Activated CD4-positive, alpha-beta memory T cell treated with anti-CD3 and anti-CD28 coated beads for 36 hours (primary cell): Measurements from ENCODE around the gene RIMOC1. TPM values are rescaled to one million over a fixed set of nuclear protein-coding genes. Genes with fewer than 3 reads are reported as not detected.
"Not testable (repeated sequence)": the region's sequence is repeated elsewhere in the genome, so short reads cannot be mapped to it uniquely, and the experiment has no call there.

Source experiments
- CTCF ChIA-PET: fragments of 350-600 bp; sonication (Branson Sonifier 250); formaldehyde crosslinking; loops from one replicate; lab custom pipeline; 2021; ENCODE audit warnings: antibody characterized with exemption, inconsistent platforms; lab: Charles Lee
- POLR2A ChIA-PET: fragments of 350-600 bp; sonication (Branson Sonifier 250); formaldehyde crosslinking; loops from one replicate; lab custom pipeline; 2021; ENCODE audit warnings: antibody characterized with exemption; lab: Charles Lee
- DNase-seq: peaks from one replicate; pipeline ENCODE4 v3.0.0-alpha.2; 2020
- H3K27ac Mint-ChIP-seq: one replicate; pipeline ENCODE4 v1.8.0; 2021; ENCODE audit warnings: mixed read lengths
- H3K27me3 Mint-ChIP-seq: one replicate; pipeline ENCODE4 v1.8.0; 2021; ENCODE audit warnings: mixed read lengths
- H3K36me3 Mint-ChIP-seq: one replicate; pipeline ENCODE4 v1.8.0; 2021; ENCODE audit warnings: mixed read lengths
- H3K4me1 Mint-ChIP-seq: one replicate; pipeline ENCODE4 v1.8.0; 2021; ENCODE audit warnings: low read depth, mixed read lengths
- H3K4me3 Mint-ChIP-seq: one replicate; pipeline ENCODE4 v1.8.0; 2021; ENCODE audit warnings: mild to moderate bottlenecking, mixed read lengths
- H3K9me3 Mint-ChIP-seq: one replicate; pipeline ENCODE4 v1.8.0; 2021; ENCODE audit warnings: mixed read lengths
- intact Hi-C: fragments of 100-400 bp; cut with micrococcal nuclease; formaldehyde crosslinking; loops from one replicate; pipeline ENCODE4 v1.15.1; 2023
- total RNA-seq, 2 experiments: library from RNA; stranded (reverse); gene quantifications; one replicate each; pipeline ENCODE4 v1.2.3, GENCODE V29; 2021

RIMOC1 gene
- total RNA-seq, 2 experiments from 2014 or later, result 25.0 to 25.8 TPM

GRCh38 chr5:41925555-41925951 is 21.4 kb downstream of the RIMOC1 start:
- peak overlapping the region; percentile 90 for H3K4me3 Mint-ChIP-seq
- ChIA-PET CTCF (interaction anchor here (0.7 to 1.7 kb wide), 11 partner anchors 9 to 827 kb away, joined by 3 to 13 read pairs (median 3); partner anchors contain the start of gene RIMOC1), POLR2A (interaction anchor here (0.9 to 2.5 kb wide), 5 partner anchors 14 to 160 kb away, joined by 3 to 19 read pairs (median 5); partner anchors contain the start of genes OXCT1 and RIMOC1)
- intact Hi-C loops, result loop anchor here (1.0 kb wide), 3 partner anchors 21 to 69 kb away; partner anchors contain the start of genes OXCT1 and RIMOC1
- peak; percentile 41 for DNase-seq
- peak overlapping the region; percentile 92 for H3K27ac Mint-ChIP-seq
- peaks cover 23% of the 10 kb centered on the region for H3K4me1 Mint-ChIP-seq
- H3K9me3 Mint-ChIP-seq, result no peaks in the 10 kb centered on the region
- H3K27me3 Mint-ChIP-seq, result no peaks in the 10 kb centered on the region
- peaks cover 9% of the 10 kb centered on the region for H3K36me3 Mint-ChIP-seq

- H3K9me3 Mint-ChIP-seq, result no peaks in the 10 kb centered on the region
- no peak overlapping the region for H3K4me3 Mint-ChIP-seq
- H3K27ac Mint-ChIP-seq, result no peak overlapping the region
- H3K36me3 Mint-ChIP-seq, result peaks cover 27% of the 10 kb centered on the region
- CTCF ChIA-PET, result interaction anchor here (1.1 to 1.8 kb wide), 2 partner anchors 71 to 130 kb away, joined by 5 to 7 read pairs; no protein-coding TSS in a partner anchor
- H3K4me1 Mint-ChIP-seq, result peaks cover 21% of the 10 kb centered on the region
- H3K27me3 Mint-ChIP-seq, result no peaks in the 10 kb centered on the region
- intact Hi-C loops, result no loop called here
- DNase-seq, result no peak
- POLR2A ChIA-PET, result interaction anchor here (0.6 kb wide), 1 partner anchor 77 kb away, joined by 3 read pairs; no protein-coding TSS in a partner anchor
These were observed 23.5 kb downstream of the RIMOC1 start for GRCh38 chr5:41927604-41928003.

- ChIA-PET CTCF (interaction anchor here (0.5 to 1.6 kb wide), 4 partner anchors 73 to 134 kb away, joined by 3 to 4 read pairs (median 3); no protein-coding TSS in a partner anchor), POLR2A (no interaction called here)
- Mint-ChIP-seq H3K4me3 (no peak overlapping the region), H3K27me3 (no peaks in the 10 kb centered on the region), H3K9me3 (no peaks in the 10 kb centered on the region), H3K4me1 (peaks cover 21% of the 10 kb centered on the region), H3K27ac (no peak overlapping the region), H3K36me3 (peaks cover 32% of the 10 kb centered on the region)
- intact Hi-C loops, result no loop called here
- no peak for DNase-seq
These were observed 24.9 kb downstream of the RIMOC1 start for GRCh38 chr5:41929035-41929434.

GRCh38 chr5:41932770-41933169 is 28.6 kb downstream of the RIMOC1 start:
- Mint-ChIP-seq H3K27me3 (no peaks in the 10 kb centered on the region), H3K27ac (no peak overlapping the region), H3K36me3 (peaks cover 41% of the 10 kb centered on the region), H3K4me1 (no peaks in the 10 kb centered on the region), H3K9me3 (no peaks in the 10 kb centered on the region), H3K4me3 (no peak overlapping the region)
- ChIA-PET POLR2A (no interaction called here), CTCF (no interaction called here)
- no peak for DNase-seq
- intact Hi-C loops, result no loop called here

GRCh38 chr5:41935544-41935943 is 31.4 kb downstream of the RIMOC1 start:
- no peak for DNase-seq
- no peak overlapping the region for H3K4me3 Mint-ChIP-seq
- H3K36me3 Mint-ChIP-seq, result peaks cover 39% of the 10 kb centered on the region
- H3K4me1 Mint-ChIP-seq, result no peaks in the 10 kb centered on the region
- CTCF ChIA-PET, result interaction anchor here (2.3 kb wide), 1 partner anchor 80 kb away, joined by 5 read pairs; no protein-coding TSS in a partner anchor
- no peak overlapping the region for H3K27ac Mint-ChIP-seq
- no peaks in the 10 kb centered on the region for H3K9me3 Mint-ChIP-seq
- intact Hi-C loops, result no loop called here
- POLR2A ChIA-PET, result no interaction called here
- H3K27me3 Mint-ChIP-seq, result no peaks in the 10 kb centered on the region

GRCh38 chr5:41940641-41941040 is 36.5 kb downstream of the RIMOC1 start:
- no peak for DNase-seq
- ChIA-PET CTCF (no interaction called here), POLR2A (no interaction called here)
- Mint-ChIP-seq H3K4me3 (no peak overlapping the region), H3K4me1 (no peaks in the 10 kb centered on the region), H3K36me3 (peaks cover 13% of the 10 kb centered on the region), H3K9me3 (no peaks in the 10 kb centered on the region), H3K27me3 (no peaks in the 10 kb centered on the region), H3K27ac (no peak overlapping the region)
- intact Hi-C loops, result no loop called here

GRCh38 chr5:41945332-41945955 is 41.3 kb downstream of the RIMOC1 start:
- CTCF ChIA-PET, H3K27ac Mint-ChIP-seq, H3K27me3 Mint-ChIP-seq, intact Hi-C loops, H3K36me3 Mint-ChIP-seq, H3K4me3 Mint-ChIP-seq, H3K4me1 Mint-ChIP-seq, DNase-seq, POLR2A ChIA-PET: not testable (repeated sequence)
- peaks cover 14% of the 10 kb centered on the region for H3K9me3 Mint-ChIP-seq

- intact Hi-C loops, result no loop called here
- ChIA-PET POLR2A (no interaction called here), CTCF (no interaction called here)
- Mint-ChIP-seq H3K27me3 (peaks cover 2% of the 10 kb centered on the region), H3K4me3 (no peak overlapping the region), H3K36me3 (no peaks in the 10 kb centered on the region), H3K27ac (no peak overlapping the region), H3K9me3 (peaks cover 17% of the 10 kb centered on the region), H3K4me1 (no peaks in the 10 kb centered on the region)
- DNase-seq, result no peak
These were observed 47.1 kb downstream of the RIMOC1 start for GRCh38 chr5:41951224-41951623.

Other genes starting within 250 kb of the RIMOC1 start
- gene OXCT1, start 33.9 kb upstream of the RIMOC1 start, total RNA-seq, result 100 to 1,000 TPM; 110 to 117 TPM
- gene FBXO4, start 20.9 kb downstream of the RIMOC1 start, total RNA-seq, result 10 to 100 TPM; 20.4 to 21.7 TPM